Heart left ventricle (tissue), 16 donors: ENCODE measurements around the gene AP3B1. TPM values are rescaled to one million over a fixed set of nuclear protein-coding genes. Genes with fewer than 3 reads are reported as not detected.

ENCODE experiments used
- ATAC-seq, 4 donors: fragments of 200-7000 bp; cut with Tn5 transposase; one replicate each; pipeline ENCODE4 v1.9.1; 2020 to 2022; ENCODE audit warnings: moderate library complexity in 4 of 4, mild to moderate bottlenecking in 3 of 4, moderate number of reproducible peaks in 1 of 4
- DNase-seq, 5 donors: peaks; one replicate each; pipeline ENCODE4 v3.0.0-alpha.2; 2020
- H3K27ac ChIP-seq, 12 donors: fragments of 200-600 bp; sonication (generic) in 4 of 12; one replicate each; pipeline versions ENCODE4 v1.5.0 to v1.8.0; 2016 to 2022; ENCODE audit warnings: mild to moderate bottlenecking in 2 of 12
- H3K27me3 ChIP-seq, 9 donors: fragments of 200-600 bp; sonication (generic) in 2 of 9; one replicate each; pipeline versions ENCODE4 v1.5.1 to v1.8.0; 2016 to 2022; ENCODE audit warnings: mild to moderate bottlenecking in 3 of 9
- H3K36me3 ChIP-seq, 9 donors: fragments of 200-600 bp; sonication (generic) in 2 of 9; one replicate each; pipeline versions ENCODE4 v1.5.0 to v1.8.0; 2018 to 2022; ENCODE audit warnings: mild to moderate bottlenecking in 2 of 9
- H3K4me1 ChIP-seq, 12 donors: fragments of 200-600 bp; sonication (generic) in 4 of 12; one replicate each; pipeline versions ENCODE4 v1.5.0 to v1.8.0; 2016 to 2022; ENCODE audit warnings: mild to moderate bottlenecking in 3 of 12
- H3K4me3 ChIP-seq, 12 donors: fragments of 200-600 bp; sonication (generic) in 4 of 12; one replicate each; pipeline versions ENCODE4 v1.5.0 to v1.8.0; 2017 to 2022; ENCODE audit warnings: mild to moderate bottlenecking in 9 of 12, moderate library complexity in 4 of 12
- H3K9me3 ChIP-seq, 12 donors: fragments of 200-600 bp; sonication (generic) in 4 of 12; one replicate each; pipeline versions ENCODE4 v1.5.0 to v1.8.0; 2016 to 2022; ENCODE audit warnings: mild to moderate bottlenecking in 1 of 12
- POLR2A ChIP-seq, 2 donors: fragments of 450-650 bp; IDR thresholded peaks; one replicate each; pipeline ENCODE4 v1.6.1; 2017; ENCODE audit warnings: antibody characterized with exemption in 2 of 2, mild to moderate bottlenecking in 2 of 2, moderate library complexity in 2 of 2
- WGBS, 4 donors: extraction: QIAGEN DNeasy Blood & Tissue Kit in 2 of 4; methylation state at CpG; one replicate each; pipeline versions ENCODE4 v1.1.5 to v1.1.7; 2013 to 2018; 5-methylcytosine and 5-hydroxymethylcytosine counted together
- intact Hi-C, 10 donors: fragments of 100-400 bp; cut with DNase I; formaldehyde crosslinking; loops; one replicate each; pipeline versions ENCODE4 v1.11.1 to v1.14.2; 2022
- polyA plus RNA-seq, 2 donors: library from polyadenylated mRNA; stranded (reverse); fragments of 200-250 nt; gene quantifications; one replicate each; pipeline ENCODE4 v1.2.3, GENCODE V29; 2013
- total RNA-seq, 9 donors: library from RNA; depleted of rRNA in 2 of 9; stranded (reverse); fragments of >200 nt in 2 of 9; fragmentation: NEBNext Ultra II Directional in 3 of 9; extraction: Animal tissue kit (Norgen Biotek cat#: 25700) in 3 of 9; gene quantifications; one replicate each; pipeline versions ENCODE4 v1.1.0 to v1.2.4, GENCODE V29; 2016 to 2023
- TF ChIP-seq, protein P1 (sequence below), 12 donors: fragments of 200-600 bp; sonication (generic) in 4 of 12; IDR thresholded peaks; one replicate each; pipeline versions ENCODE4 v1.5.0 to v1.8.0; 2018 to 2022; ENCODE audit warnings: antibody characterized with exemption in 12 of 12, mild to moderate bottlenecking in 5 of 12
- donor health status: ischemic (EF 13 %, LVEDD 7.1; RV severe dilation, severe dysfunction).
- donor health status: healthy with polysubstance abuse.
- donor health status: DM: no; HTN: yes; CAD: no.
- donor health status: DM: no; HTN: no; CAD: no.
- donor health status: ischemic (EF 25% LVEDD 6.9; RV normal size, moderate dysfunction).
- donor health status: ischemic (EF 25% LVEDD 5.7; RV mildly dilated, moderate dysfunction).
- donor health status: healthy.
- donor health status: DM: yes; HTN: yes; CAD: no.
- donor health status: ischemic (EF 35%, LVEDD 5.7; RV mildly dilated, moderate dysfunction).
- donor health status: nonischemic (EF 11% LVEDD 7.7; RV severe dilation, severe dysfunction).
- donor health status: DM: yes; HTN: yes; CAD: no.
- donor health status: PGD.
- donor health status: ischemic (EF 29% LVEDD 5.4; RV normal size, mild dysfunction).
- donor health status: nonischemic (EF 23%, LVEDD 6.1; RV moderate dilation, normal function).

Gene AP3B1
- total and polyA plus RNA-seq, 11 donors = 14.4 to 33.7 (median 25.2) TPM

DNA sequence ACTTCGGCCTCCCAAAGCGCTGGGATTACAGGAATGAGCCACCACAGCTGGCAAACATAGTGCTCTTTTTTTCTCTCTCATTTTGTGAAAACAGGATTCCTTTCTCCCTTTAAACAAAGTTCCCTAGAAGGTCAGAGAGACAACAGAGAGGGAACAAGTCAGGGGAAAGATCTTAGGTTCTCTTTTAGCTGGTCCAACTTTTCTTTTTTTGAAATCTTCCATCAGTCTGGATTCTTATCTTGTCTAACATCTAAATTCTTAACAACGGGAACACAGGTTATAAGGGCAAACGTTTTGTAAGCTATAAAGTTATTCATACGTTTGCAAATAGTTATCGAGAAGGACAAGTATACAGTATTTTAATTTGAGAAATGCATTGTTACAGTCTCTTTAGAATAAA lies 294.3 kb downstream of the AP3B1 start:
- Histone ChIP-seq H3K36me3 (peaks cover 0 to 24% (median 0%) of the 10 kb centered on the region in 9 donors), H3K9me3 (no peaks in the 10 kb centered on the region), H3K4me3 (no peak overlapping the region), H3K27ac (no peak overlapping the region), H3K27me3 (no peaks in the 10 kb centered on the region), H3K4me1 (peaks cover 0 to 7% (median 1%) of the 10 kb centered on the region in 12 donors)
- TF ChIP-seq, protein P1, sequence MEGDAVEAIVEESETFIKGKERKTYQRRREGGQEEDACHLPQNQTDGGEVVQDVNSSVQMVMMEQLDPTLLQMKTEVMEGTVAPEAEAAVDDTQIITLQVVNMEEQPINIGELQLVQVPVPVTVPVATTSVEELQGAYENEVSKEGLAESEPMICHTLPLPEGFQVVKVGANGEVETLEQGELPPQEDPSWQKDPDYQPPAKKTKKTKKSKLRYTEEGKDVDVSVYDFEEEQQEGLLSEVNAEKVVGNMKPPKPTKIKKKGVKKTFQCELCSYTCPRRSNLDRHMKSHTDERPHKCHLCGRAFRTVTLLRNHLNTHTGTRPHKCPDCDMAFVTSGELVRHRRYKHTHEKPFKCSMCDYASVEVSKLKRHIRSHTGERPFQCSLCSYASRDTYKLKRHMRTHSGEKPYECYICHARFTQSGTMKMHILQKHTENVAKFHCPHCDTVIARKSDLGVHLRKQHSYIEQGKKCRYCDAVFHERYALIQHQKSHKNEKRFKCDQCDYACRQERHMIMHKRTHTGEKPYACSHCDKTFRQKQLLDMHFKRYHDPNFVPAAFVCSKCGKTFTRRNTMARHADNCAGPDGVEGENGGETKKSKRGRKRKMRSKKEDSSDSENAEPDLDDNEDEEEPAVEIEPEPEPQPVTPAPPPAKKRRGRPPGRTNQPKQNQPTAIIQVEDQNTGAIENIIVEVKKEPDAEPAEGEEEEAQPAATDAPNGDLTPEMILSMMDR (IDR thresholded peaks at IDR 0.05) = no peak
- TF ChIP-seq POLR2A (IDR thresholded peaks at IDR 0.05) = no peak
- 86 to 96% (median 91%) methylated on average over 6 of the region's 6 CpGs for WGBS, 4 donors
- intact Hi-C loops = loop anchor here in 4 of 10 donors (10.0 kb wide), 2 partner anchors 355 to 435 kb away; no protein-coding TSS in a partner anchor
- DNase-seq = no peak
- no peak for ATAC-seq

DNA sequence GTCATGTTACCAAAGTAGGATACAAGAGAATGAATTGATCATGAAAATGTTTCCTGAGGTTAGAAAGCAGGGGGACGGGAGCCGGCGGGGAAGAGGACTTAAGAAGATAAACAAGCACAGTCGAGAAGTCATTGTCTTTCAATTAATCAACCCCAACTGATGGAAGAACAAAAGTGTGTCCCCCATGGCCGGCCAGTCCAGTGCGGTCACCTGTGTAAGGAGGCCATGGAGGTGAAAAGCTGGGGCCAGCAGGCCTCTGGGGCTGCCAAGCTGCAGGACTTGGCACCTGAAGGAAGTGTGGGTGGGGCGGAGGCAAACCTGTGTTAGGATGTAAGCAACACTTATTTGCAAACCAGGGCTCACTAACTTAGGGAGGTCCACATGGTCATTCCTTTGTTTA lies 295.1 kb downstream of the AP3B1 start:
- Histone ChIP-seq H3K36me3 (peaks cover 0 to 24% (median 0%) of the 10 kb centered on the region in 9 donors), H3K9me3 (no peaks in the 10 kb centered on the region), H3K4me1 (peaks cover 0 to 7% (median 1%) of the 10 kb centered on the region in 12 donors), H3K27me3 (no peaks in the 10 kb centered on the region), H3K27ac (no peak overlapping the region), H3K4me3 (no peak overlapping the region)
- intact Hi-C loops = no loop called here
- TF ChIP-seq, protein P1 (IDR thresholded peaks at IDR 0.05) = no peak
- no peak for TF ChIP-seq POLR2A (IDR thresholded peaks at IDR 0.05)
- 92 to 98% (median 96%) methylated on average over 7 of the region's 7 CpGs for WGBS, 4 donors
- no peak for ATAC-seq
- DNase-seq = no peak

DNA sequence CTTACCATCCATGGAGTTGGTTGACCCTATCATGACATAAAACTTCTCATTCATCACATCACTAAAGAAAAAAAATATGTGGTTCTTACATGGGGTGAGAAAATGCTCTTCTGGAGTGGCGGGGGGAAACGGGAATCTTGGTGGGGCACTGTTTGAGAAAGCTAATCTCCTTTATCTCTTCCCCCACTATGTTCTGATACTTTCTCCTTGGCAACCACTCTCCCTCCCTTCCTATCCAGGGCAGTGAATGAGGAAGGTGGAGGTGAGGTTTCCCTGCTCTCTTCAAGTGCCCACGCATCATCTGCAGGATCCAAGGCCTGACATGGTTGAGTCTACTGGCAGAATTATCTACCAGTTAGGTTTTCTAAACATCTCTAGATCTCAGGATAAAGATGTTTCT lies 297.6 kb downstream of the AP3B1 start:
- Histone ChIP-seq H3K4me3 (no peak overlapping the region), H3K9me3 (no peaks in the 10 kb centered on the region), H3K36me3 (peaks cover 0 to 12% (median 0%) of the 10 kb centered on the region in 9 donors), H3K27me3 (no peaks in the 10 kb centered on the region), H3K27ac (no peak overlapping the region), H3K4me1 (peaks cover 0 to 4% (median 0%) of the 10 kb centered on the region in 12 donors)
- no peak for ATAC-seq
- intact Hi-C loops = no loop called here
- 95 to 100% (median 96%) methylated on average over 3 of the region's 3 CpGs for WGBS, 4 donors
- no peak for DNase-seq
- TF ChIP-seq POLR2A (IDR thresholded peaks at IDR 0.05) = no peak
- TF ChIP-seq, protein P1 (IDR thresholded peaks at IDR 0.05) = no peak

DNA sequence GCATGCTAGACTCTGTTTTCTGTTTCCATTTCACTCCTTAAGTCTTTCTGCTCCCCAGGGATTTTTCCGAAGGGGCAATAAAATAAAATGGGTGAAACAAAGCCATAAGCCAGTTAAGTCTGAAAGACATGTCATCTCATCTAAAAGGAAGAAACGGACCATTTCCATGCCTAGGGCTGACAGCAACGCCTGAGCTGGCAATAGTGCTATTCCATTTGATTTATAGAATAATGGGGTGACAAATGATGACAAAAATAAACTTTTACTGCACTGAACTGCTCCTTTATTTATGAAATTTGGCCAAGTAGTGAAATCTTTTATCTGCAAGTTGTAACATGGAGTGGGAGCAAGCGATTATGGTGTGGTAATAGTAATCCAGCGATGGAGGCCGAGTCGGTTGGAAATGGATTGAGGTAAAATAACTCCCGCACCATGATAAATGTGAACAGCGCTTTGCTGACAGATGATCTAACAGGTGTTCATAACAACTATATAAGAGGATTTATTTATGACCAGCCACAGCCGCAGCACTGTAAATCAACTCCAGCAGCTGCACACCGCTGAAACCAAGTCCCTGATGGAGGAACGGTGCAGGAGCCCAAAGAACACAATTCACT lies 298.6 kb downstream of the AP3B1 start:
- no peak for TF ChIP-seq POLR2A (IDR thresholded peaks at IDR 0.05)
- TF ChIP-seq, protein P1 (IDR thresholded peaks at IDR 0.05) = no peak
- ATAC-seq = no peak
- Histone ChIP-seq H3K4me3 (no peak overlapping the region), H3K36me3 (peaks cover 0 to 12% (median 0%) of the 10 kb centered on the region in 9 donors), H3K9me3 (no peaks in the 10 kb centered on the region), H3K27me3 (no peaks in the 10 kb centered on the region), H3K4me1 (peaks cover 0 to 4% (median 0%) of the 10 kb centered on the region in 12 donors), H3K27ac (no peak overlapping the region)
- intact Hi-C loops = no loop called here
- no peak for DNase-seq
- WGBS, 4 donors = 95 to 98% (median 97%) methylated on average over 12 of the region's 12 CpGs
